Osteoblast (primary cell): ENCODE data around the gene CD300LD. TPM values are rescaled to one million over a fixed set of nuclear protein-coding genes. Genes with fewer than 3 reads are reported as not detected.

Experiments used
- DNase-seq: peaks from one replicate; pipeline ENCODE4 v3.0.0; 2011; ENCODE audit warnings: low spot score, mixed read lengths; ENCODE audit not compliant: insufficient read length; ENCODE audit errors: missing footprints
- H2AFZ ChIP-seq: 2 replicates; pipeline ENCODE4 v1.6.0; 2011; ENCODE audit warnings: mild to moderate bottlenecking, low read length
- H3K27ac ChIP-seq: 2 replicates; pipeline ENCODE4 v1.5.1; 2011; ENCODE audit warnings: mild to moderate bottlenecking, low read depth, low read length, moderate library complexity
- H3K27me3 ChIP-seq: 2 replicates; pipeline ENCODE4 v1.6.0; 2012; ENCODE audit warnings: mild to moderate bottlenecking, control low read depth, inconsistent platforms, low read length, moderate library complexity; ENCODE audit not compliant: insufficient read depth
- H3K36me3 ChIP-seq: 2 replicates; pipeline ENCODE4 v1.5.1; 2011; ENCODE audit warnings: mild to moderate bottlenecking, low read length, control low read depth, moderate library complexity; ENCODE audit not compliant: insufficient read depth
- H3K4me1 ChIP-seq: 2 replicates; pipeline ENCODE4 v1.5.1; 2011; ENCODE audit warnings: mild to moderate bottlenecking, low read length, control low read depth, moderate library complexity; ENCODE audit not compliant: insufficient read depth
- H3K4me2 ChIP-seq: 2 replicates; pipeline ENCODE4 v1.6.0; 2011; ENCODE audit warnings: mild to moderate bottlenecking, low read length; ENCODE audit not compliant: insufficient read depth
- H3K4me3 ChIP-seq: fragments of 200-600 bp; sonication (generic); 3 replicates; pipeline ENCODE4 v1.5.1; 2012; ENCODE audit warnings: mild to moderate bottlenecking, low read length, inconsistent platforms; ENCODE audit not compliant: insufficient read depth
- H3K79me2 ChIP-seq: 2 replicates; pipeline ENCODE4 v1.6.0; 2012; ENCODE audit warnings: mild to moderate bottlenecking, low read length, control low read depth, inconsistent platforms; ENCODE audit not compliant: insufficient read depth
- H3K9me3 ChIP-seq: 2 replicates; pipeline ENCODE4 v1.5.1; 2011; ENCODE audit warnings: low read depth, low read length, control low read depth
- H4K20me1 ChIP-seq: 2 replicates; pipeline ENCODE4 v1.6.0; 2012; ENCODE audit warnings: mild to moderate bottlenecking, low read length, control low read depth; ENCODE audit not compliant: insufficient read depth
- CTCF ChIP-seq: IDR thresholded peaks from 2 replicates; pipeline ENCODE4 v1.5.1; 2011; ENCODE audit warnings: mild to moderate bottlenecking, low read depth, low read length, moderate library complexity; ENCODE audit errors: extremely low read depth
- total RNA-seq: library from RNA; depleted of rRNA; stranded (reverse); fragments of >200 nt; gene quantifications from 2 replicates; pipeline ENCODE4 v1.2.3, GENCODE V29; 2012

The CD300LD gene
- total RNA-seq, 1 donor: not detected

- TF ChIP-seq CTCF: no peak
- no peak for DNase-seq
These were observed 23.8 kb downstream of the CD300LD start for GRCh38 chr17:74568106-74568873.

DNA sequence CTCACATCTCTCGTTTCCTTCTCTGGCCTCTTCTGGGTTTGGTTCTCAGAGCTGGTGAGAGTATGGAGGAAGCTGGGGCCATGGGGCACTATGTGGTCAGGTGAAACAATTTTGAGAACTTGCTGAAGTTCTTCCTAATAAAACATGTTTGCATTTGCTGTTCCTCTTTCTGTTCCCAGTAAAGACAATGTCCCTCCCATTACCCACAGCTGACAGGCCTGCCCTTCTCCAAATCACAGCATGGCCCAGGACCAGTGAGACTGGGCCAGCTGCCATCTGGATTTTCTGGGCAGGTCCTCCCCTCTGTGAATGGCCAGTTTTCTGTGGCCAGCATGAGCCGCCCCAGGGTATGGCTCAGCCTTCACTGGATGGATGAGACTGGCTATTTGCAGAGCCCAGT lies 24.7 kb downstream of the CD300LD start, which contains the start of gene CD300H:
TSS of gene CD300H (minus strand) at position 113 of the 400 bp plus-strand sequence.
- DNase-seq: no peak
- no peak for TF ChIP-seq CTCF
- Histone ChIP-seq H3K4me2 (no peak within 1 kb of the TSS), H3K9me3 (peaks cover 4% of the 10 kb centered on the region), H2AFZ (no peak within 1 kb of the TSS), H3K27ac (no peak within 1 kb of the TSS), H4K20me1 (no peaks in the 10 kb centered on the region), H3K36me3 (no peaks in the 10 kb centered on the region), H3K4me3 (no peak within 1 kb of the TSS), H3K27me3 (peaks cover 11% of the 10 kb centered on the region), H3K79me2 (no peaks in the 10 kb centered on the region), H3K4me1 (peaks cover 22% of the 10 kb centered on the region)

More at GRCh38 chr17:74568106-74568873, 23.8 kb downstream of the CD300LD start:
- Histone ChIP-seq H3K27me3 (peaks cover 11% of the 10 kb centered on the region), H3K9me3 (peaks cover 4% of the 10 kb centered on the region), H3K4me1 (peaks cover 22% of the 10 kb centered on the region), H3K27ac (peak overlapping the region; percentile 83), H3K4me2 (no peak overlapping the region), H3K79me2 (no peaks in the 10 kb centered on the region), H3K4me3 (no peak overlapping the region), H2AFZ (no peak overlapping the region), H3K36me3 (no peaks in the 10 kb centered on the region), H4K20me1 (no peaks in the 10 kb centered on the region)

DNA sequence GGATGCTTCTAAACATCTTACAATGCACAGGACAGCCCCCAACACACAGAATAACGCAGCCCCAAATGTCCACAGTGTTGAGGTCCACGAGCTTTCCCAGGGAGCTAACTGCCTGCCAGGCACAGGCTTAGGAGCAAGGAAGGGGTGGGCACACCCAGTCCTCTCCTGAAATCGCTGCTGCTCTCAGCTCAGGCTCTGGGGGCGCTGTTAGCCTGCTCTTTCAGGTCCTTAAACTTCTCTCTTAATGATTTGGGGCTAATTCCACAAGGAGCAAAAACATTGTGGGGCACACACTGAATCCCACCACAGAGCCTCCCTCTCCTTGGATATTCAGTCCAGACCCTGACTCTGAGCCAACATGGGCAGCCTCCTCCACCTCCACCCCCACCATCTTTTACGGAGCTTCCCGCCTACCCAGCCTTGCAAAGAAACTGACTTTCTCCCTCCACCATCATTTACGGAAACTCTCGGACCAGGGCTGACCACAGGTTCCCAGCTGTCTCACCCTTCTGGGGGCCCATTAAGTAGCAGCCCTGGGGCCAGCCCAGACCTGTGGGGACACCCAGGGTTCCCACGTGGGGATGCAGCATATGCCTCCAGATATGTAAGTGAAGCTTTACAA lies 25.8 kb downstream of the CD300LD start:
- peaks cover 22% of the 10 kb centered on the region for H3K4me1 ChIP-seq
- H3K4me3 ChIP-seq: no peak overlapping the region
- peaks cover 9% of the 10 kb centered on the region for H3K27me3 ChIP-seq
- H3K9me3 ChIP-seq: no peaks in the 10 kb centered on the region
- TF ChIP-seq CTCF: peak; percentile 79
- H3K27ac ChIP-seq: no peak overlapping the region
- H3K79me2 ChIP-seq: no peaks in the 10 kb centered on the region
- no peak overlapping the region for H2AFZ ChIP-seq
- DNase-seq: peak; percentile 67
- H3K4me2 ChIP-seq: no peak overlapping the region
- no peaks in the 10 kb centered on the region for H3K36me3 ChIP-seq
- H4K20me1 ChIP-seq: no peaks in the 10 kb centered on the region

- DNase-seq: no peak
- Histone ChIP-seq H4K20me1 (no peaks in the 10 kb centered on the region), H3K9me3 (no peaks in the 10 kb centered on the region), H3K27me3 (peaks cover 6% of the 10 kb centered on the region), H3K4me1 (peaks cover 18% of the 10 kb centered on the region), H3K36me3 (no peaks in the 10 kb centered on the region), H3K27ac (no peak overlapping the region), H3K4me2 (no peak overlapping the region), H2AFZ (no peak overlapping the region), H3K4me3 (no peak overlapping the region), H3K79me2 (no peaks in the 10 kb centered on the region)
- no peak for TF ChIP-seq CTCF
These were observed 27.0 kb downstream of the CD300LD start for GRCh38 chr17:74565126-74565525.
